Stimulated activated CD4-positive, alpha-beta T cell treated with anti-CD3 and anti-CD28 coated beads, Interleukin-2, amount 100 ng/mL, for 48 hours (primary cell): ENCODE results near the gene IGF1R.

Experiments used
- DNase-seq, 2 donors: peaks; one replicate each; pipeline ENCODE4 v3.0.0-alpha.2; 2020

Gene IGF1R

GRCh38 chr15:98801234-98801561, 152.9 kb downstream of the IGF1R start:
- no peak for DNase-seq

DNA sequence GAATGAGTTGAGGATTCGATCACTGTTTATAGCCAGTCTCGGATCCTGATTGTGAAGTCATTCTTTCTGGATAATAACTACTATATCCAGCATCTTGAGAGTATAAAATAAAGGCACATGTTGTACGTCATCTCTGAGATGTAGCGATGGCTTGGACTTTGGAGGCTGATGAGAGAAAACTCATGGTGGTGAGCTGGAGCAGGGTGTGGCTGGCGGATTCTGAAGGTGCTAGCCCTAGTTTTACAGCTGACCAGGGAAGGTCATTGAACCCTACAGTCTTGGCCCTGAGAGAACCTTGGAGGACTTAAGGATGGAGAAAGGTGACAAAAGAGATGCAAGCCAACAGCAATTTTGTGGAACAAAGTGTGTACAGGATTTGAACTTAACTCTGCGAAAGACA, 153.8 kb downstream of the IGF1R start:
- DNase-seq, result no peak

DNA sequence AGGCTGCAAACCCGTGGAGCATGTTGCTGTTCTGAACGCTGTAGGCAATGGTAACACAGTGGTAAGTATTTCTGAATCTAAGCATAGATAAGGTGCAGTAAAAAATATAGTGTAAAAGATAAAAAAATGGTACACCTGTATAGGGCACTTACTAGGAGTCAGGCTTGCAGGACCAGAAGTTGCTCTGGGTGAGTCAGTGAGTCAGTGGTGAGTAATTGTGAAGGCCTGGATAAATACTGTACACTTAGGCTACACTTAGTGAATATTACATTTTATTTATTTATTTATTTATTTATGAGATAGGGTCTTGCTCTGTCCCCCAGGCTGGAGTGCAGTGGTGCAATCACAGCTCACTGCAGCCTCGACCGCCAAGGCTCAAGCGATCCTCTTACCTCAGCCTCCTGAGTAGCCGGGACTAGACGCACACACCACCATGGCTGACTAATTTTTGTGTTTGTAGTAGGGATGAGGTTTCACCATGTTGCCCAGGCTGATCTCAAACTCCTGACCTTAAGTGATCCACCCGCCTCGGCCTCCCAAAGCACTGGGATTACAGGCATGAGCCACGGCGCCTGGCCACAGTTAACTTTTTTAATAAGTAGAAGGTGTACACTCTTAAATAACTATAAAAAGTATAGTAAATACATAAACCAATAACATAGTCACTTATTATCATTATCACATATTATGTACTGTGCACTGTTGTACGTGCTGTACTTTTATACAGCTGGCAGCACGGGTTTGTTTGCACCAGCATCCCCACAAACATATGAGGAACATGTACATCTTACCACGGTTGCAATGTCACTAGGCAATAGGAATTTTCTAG, 155.1 kb downstream of the IGF1R start:
- DNase-seq, result no peak

DNA sequence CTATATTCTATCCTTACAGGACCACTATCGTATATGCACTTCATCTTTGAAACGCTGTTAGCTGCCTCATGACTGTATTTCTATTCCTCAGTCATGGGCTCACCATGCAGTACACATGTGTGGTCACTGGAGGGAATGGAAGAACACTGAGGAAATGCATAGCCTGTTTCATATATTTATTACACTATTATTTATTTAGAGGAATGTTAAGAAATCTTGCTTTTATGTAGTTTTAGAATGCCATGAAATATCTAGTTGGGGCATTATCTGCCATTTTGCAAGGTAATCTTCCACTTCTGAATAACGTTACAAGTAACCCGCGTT, 155.7 kb downstream of the IGF1R start:
- DNase-seq, result no peak

- no peak for DNase-seq
Measured at GRCh38 chr15:98805434-98806274, 157.3 kb downstream of the IGF1R start.

GRCh38 chr15:98806275-98806895, 158.0 kb downstream of the IGF1R start:
- DNase-seq, result no peak

DNA sequence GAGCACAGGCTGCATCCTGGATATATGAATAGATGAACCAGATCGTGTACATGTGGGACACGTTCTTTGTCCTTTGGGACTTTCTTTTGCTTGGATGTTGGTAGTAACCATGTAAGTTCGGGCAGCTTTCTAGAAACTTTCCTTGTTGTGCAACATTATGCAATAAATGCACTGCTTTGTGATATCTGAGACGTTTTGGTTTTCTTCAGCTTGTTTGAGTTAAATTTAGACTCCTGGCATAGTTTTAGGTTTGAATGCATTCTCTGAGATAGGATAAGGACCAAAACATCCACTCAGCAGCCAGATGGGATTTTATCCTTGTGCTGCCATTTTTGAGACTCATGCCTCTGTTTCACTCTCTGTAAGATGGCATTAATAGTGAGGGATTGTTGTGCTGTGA, 158.9 kb downstream of the IGF1R start:
- no peak for DNase-seq

DNA sequence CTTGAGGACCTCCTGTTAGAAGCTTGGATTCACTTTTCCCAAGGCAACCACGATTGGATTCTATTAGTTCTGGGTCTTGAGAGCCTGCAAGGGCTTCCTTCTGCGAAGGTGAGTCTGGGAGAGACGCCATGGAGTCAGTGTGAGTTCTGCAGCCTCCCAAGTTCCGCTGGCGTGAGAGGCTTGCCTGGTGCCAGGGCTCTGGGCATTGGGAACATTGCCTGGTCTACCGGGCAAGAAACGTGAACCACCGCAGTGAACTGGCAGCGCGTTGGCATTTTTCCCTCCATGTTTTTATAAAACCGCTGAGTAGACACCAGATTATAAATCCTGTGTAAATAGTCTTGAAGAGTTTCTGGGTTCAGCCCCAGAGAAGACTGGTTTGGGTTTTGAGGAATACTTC, 160.9 kb downstream of the IGF1R start:
- no peak for DNase-seq

- DNase-seq, result no peak
Measured at GRCh38 chr15:98812716-98813446, 164.5 kb downstream of the IGF1R start.

DNA sequence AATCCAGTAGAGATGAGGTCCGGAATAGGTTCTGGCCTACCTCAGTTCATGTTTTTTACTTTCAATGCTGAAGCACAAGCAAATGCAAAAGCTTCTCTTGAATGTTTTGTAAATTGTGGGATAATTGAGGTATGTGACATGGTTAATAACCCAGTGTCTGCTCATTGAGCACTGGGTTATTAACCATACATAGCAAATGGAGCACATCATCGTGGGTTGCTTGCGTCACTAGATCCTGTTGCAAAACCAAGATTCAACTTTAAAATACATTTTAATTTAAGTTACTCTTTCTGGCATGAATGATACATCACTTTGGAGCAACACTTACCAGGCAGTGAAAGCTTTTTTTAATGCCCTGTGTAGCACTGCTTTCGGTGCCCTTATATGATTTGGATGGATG, 165.6 kb downstream of the IGF1R start:
- DNase-seq, result no peak

- no peak for DNase-seq
Measured at GRCh38 chr15:98815207-98815606, 166.9 kb downstream of the IGF1R start.

- DNase-seq, result no peak
Measured at GRCh38 chr15:98817745-98818144, 169.4 kb downstream of the IGF1R start.

DNA sequence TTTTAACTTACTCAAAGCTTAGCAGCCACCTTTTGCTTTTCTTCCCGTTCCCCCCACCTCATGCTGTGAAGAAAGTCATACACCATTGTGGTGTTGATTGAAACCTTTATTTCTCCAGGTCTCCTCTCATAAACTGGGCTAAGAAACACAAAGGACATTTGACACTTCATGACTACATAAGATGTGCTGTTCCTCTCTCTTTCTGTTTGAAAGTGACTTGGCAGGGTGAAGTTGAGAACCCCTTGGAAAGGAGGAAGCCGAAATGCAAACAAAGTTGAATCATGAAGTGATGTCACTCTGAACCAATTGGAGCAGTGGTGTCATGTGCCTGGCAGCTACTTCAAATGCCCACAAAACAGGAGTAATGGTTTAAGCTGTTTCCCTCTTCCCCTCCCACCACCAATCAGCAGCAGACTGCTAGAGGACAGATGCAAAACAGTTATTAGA, 174.7 kb downstream of the IGF1R start:
- DNase-seq, result no peak

DNA sequence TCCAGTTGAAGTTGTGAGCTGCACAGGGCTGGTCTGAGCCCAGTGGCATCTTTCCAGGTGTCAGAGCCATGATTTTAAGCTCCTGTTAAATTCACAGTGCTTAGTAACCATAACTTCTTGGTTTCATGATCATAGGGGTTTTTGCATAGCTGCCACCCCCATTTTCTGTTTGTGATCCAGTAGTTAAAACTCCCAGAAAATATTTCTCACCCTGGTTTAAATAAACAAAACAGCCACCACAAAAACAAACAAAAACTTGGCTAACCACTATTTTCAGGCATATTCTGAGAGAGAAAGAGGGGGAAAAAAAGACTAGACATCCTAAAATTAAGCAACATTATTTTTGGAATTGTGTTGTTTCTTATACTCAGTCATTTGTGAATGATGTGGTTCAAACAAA, 175.3 kb downstream of the IGF1R start:
- no peak for DNase-seq

- no peak for DNase-seq
Measured at GRCh38 chr15:98824595-98824994, 176.3 kb downstream of the IGF1R start.

DNA sequence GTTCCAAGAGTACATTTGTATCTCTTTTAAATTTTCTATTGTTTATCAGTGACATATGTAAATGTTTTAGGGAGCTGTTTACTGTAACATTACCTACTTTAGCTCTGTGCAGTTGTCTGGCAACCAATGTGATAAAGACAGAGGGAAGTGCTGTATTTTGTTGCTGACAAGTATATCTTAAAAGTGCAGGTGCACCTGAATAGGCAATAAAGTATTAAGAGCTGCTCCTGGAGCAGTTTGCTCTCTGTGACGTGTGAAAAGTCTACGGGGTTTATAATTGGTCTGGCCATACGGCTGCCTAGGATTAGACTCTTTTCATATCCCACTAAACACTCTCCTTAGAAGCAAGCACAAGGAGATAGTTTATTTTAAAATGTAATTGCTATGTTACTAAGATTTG, 178.3 kb downstream of the IGF1R start:
- no peak for DNase-seq

DNA sequence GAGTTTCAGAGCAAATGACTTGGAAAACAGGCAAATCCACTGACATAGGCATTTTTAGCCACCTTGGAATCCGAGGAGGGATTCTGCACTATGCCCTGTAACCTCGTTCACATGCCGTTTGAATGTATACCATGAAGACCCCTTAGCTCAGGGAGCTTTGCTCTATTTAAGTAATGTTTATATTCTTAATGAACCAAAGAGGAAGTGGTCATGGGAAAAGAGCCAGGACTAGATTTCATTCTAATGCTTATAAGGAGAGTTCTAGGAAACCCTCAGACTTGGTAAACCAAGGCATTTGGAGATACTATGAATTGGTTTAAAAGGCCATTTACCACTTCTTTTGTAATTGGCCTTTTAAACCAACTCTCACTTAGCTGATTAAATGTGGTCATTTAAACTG, 178.9 kb downstream of the IGF1R start:
- no peak for DNase-seq

DNA sequence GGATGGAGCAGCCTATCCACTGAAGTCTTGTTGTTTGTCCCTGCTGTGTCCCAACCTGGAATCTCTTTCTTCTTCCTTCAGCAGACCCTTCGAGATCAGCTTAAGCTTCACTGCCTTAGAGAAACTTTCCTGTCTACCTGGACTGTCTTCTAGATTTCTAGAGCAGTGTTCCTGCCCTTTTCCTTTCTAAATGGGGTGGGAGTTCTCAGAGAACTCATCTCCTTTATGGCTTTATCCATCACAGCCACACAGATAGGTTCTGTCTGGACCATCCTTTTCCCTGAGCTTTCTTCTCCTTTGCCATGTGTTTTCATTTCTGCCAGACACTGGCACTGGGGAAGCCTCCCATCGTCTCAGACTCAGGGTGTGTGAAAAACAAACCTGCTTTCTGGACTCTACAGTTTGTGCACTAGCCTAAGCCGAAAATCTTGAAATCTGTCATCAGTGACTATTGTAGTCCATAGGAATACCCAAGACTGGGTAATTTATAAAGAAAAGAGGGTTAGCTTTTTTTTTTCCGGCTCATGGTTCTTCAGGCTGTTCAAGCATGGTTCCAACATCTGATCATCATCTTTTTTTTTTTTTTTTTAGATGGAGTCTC, 181.8 kb downstream of the IGF1R start:
- DNase-seq, result no peak

- no peak for DNase-seq
Measured at GRCh38 chr15:98834976-98835375, 186.6 kb downstream of the IGF1R start.

DNA sequence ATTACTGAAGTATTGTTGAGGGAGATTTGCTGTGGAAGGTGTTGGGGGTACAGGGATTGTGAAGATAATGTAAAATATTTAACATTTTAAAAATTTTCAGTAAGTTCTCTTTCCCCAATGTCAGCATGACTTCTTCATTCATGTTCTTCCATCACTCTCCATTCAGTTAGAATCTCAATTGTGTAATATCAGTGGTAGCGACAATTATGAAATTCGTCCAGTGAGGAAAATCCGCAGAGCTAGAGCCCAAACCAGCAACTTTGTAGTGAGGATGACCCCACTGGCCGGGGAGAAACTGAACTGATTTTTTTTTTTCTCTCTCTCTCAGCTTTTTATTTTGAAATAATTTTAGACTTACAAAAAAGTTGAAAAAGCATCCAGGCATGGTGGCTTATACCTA, 187.5 kb downstream of the IGF1R start:
- no peak for DNase-seq

DNA sequence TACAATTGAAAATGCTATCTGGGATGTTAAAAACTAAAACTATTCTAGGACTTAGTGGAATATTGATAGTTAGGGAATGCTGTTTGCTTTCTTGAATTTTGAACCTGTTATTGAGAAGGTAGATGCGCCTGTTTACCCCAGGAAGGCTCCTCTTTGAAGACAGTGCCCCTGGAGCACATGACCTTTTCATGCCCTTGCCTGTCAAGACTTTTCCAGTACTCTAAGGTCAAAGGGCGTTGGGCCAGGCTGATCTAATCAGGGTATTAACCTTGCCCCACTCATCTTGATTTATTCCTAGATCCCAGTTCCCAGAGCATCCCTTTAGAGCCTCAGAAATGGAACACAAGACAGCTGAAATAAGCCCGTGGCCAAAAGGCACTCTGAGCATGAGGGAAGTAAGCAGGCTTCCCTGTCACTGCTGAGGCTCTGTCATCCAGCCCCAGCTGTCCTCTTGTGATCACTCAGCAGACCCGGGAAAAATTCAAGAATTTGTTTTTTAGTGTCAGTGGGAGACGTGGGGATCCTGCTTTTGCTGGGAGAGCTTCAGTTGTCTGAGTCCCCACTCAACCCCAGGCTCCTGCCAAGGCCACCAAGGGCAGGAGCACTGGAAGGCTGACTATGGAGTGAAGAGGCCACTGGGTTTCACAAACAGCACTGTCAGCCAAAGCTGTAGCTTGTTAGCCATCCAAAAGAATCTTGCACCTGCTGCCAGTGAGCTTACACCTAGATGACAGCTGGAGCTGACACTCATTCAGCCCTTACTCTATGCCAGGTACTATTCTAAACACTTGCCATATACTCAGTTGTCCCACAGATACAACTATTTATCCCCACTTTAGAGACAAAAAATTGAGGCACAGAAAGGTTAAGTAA, 190.3 kb downstream of the IGF1R start:
- DNase-seq, result no peak

DNA sequence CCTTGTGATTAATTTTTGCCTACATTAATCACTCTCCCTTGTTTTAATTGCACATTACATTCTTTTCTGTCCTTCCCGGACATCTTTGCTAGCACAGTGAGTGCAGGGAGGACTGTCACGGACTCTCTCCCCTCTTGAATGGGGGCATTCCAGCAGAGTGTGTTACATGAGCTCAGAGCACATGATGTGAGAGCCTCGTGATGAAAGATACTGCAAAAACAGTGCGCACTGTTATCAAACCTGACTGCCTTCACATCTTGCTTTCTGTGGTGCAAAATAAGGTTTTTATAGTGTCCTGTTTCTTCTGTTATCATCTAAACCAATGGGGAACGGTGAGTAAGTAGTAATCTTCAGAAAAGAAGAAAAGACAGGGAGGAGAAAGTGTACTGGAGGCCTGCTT, 191.7 kb downstream of the IGF1R start:
- DNase-seq, result no peak
